Midbrain (tissue), 1 donor: ENCODE results near the gene CALY.
"Not testable (repeated sequence)": the region's sequence is repeated elsewhere in the genome, so short reads cannot be mapped to it uniquely, and the experiment has no call there.

Source experiments
- DNase-seq: peaks from one replicate; lab custom pipeline; 2025; lab: John Stamatoyannopoulos, UW

CALY gene

GRCh38 chr10:133336577-133337369 is at the start of gene CALY:
TSS of gene CALY (minus strand) at chr10:133336896. CDS start at chr10:133328989, 7,907 bp downstream.
- DNase-seq: peak; percentile 25

- DNase-seq: no peak
Measured at GRCh38 chr10:133385214-133385613, 48.5 kb upstream of the CALY start.

GRCh38 chr10:133384071-133384470 is 47.4 kb upstream of the CALY start:
- DNase-seq: no peak

- DNase-seq: no peak
Measured at GRCh38 chr10:133383551-133383950, 46.9 kb upstream of the CALY start.

- no peak for DNase-seq
Measured at GRCh38 chr10:133381036-133381435, 44.3 kb upstream of the CALY start.

GRCh38 chr10:133379801-133380666 is 43.3 kb upstream of the CALY start:
- peak; percentile 7 for DNase-seq

- DNase-seq: peak; percentile 70
Measured at GRCh38 chr10:133379152-133379800, 42.6 kb upstream of the CALY start, which contains the start of gene PAOX. TSS of gene PAOX (plus strand) at chr10:133379262. CDS start at chr10:133379317, 55 bp downstream.

- peak; percentile 79 for DNase-seq
Measured at GRCh38 chr10:133378251-133379096, 41.8 kb upstream of the CALY start.

GRCh38 chr10:133377818-133378250 is 41.1 kb upstream of the CALY start:
- DNase-seq: no peak

- DNase-seq: no peak
Measured at GRCh38 chr10:133377025-133377817, 40.5 kb upstream of the CALY start.

GRCh38 chr10:133376183-133376582 is 39.5 kb upstream of the CALY start:
- DNase-seq: not testable (repeated sequence)

- DNase-seq: peak; percentile 40
Measured at GRCh38 chr10:133375357-133376115, 38.8 kb upstream of the CALY start.

GRCh38 chr10:133373174-133374090 is 36.7 kb upstream of the CALY start, which contains the start of gene ECHS1:
TSS of gene ECHS1 (minus strand) at chr10:133373354. CDS start at chr10:133373333, 21 bp downstream.
- peak; percentile 93 for DNase-seq

- no peak for DNase-seq
Measured at GRCh38 chr10:133372507-133372906, 35.8 kb upstream of the CALY start.

GRCh38 chr10:133370030-133370786 is 33.5 kb upstream of the CALY start:
- no peak for DNase-seq

- DNase-seq: no peak
Measured at GRCh38 chr10:133368153-133368552, 31.5 kb upstream of the CALY start.

GRCh38 chr10:133367461-133367860 is 30.8 kb upstream of the CALY start:
- not testable (repeated sequence) for DNase-seq

GRCh38 chr10:133366751-133367150 is 30.1 kb upstream of the CALY start:
- DNase-seq: no peak
